ENCODE results near the gene XYLT1. TPM values are rescaled to one million over a fixed set of nuclear protein-coding genes. Genes with fewer than 3 reads are reported as not detected.

XYLT1 gene
- total RNA-seq, 1 experiment from 2014 or later: 25.0 TPM

DNA sequence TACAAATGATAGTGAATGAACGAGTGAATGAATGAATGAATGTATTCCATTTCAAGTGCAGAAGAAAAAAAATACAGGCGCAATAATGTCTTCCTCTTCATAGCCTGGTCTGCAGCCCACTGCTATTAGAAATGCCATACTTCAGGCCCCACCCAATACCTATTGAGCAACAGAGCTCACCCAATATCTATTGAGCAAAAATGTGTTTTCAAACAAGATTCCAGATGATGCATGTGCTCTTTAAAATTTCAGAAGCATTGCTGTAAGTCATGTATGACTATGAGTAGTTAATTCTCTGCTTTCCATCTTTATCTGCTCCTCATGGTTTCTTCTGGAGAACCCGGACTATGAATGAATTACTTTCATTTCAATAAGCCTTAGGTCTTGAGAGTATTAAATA is 308.2 kb downstream of the XYLT1 start:
- CTCF ChIA-PET: no interaction called here
- POLR2A ChIA-PET: no interaction called here
- H3K4me3 Mint-ChIP-seq: no peak overlapping the region
- peaks cover under 1% of the 10 kb centered on the region for H3K9me3 Mint-ChIP-seq
- no peak overlapping the region for H3K27ac Mint-ChIP-seq
- H3K36me3 Mint-ChIP-seq: no peaks in the 10 kb centered on the region
- H3K27me3 Mint-ChIP-seq (ENCODE audit: low read depth): no peaks in the 10 kb centered on the region
- H3K4me1 Mint-ChIP-seq: peaks cover 25% of the 10 kb centered on the region
- ATAC-seq (no peak), DNase-seq (ENCODE audit: low spot score) (no peak)
- no peak for TF ChIP-seq ZNF232 (CRISPR knock-in tag; IDR thresholded peaks at IDR 0.05)
- no peak for TF ChIP-seq EMX1 (CRISPR knock-in tag; IDR thresholded peaks at IDR 0.05)
- TF ChIP-seq STAT6 (CRISPR knock-in tag; conservative IDR thresholded peaks at IDR 0.05; ENCODE audit: low read depth): no peak
- TF ChIP-seq GTF2I (CRISPR knock-in tag; conservative IDR thresholded peaks at IDR 0.05): no peak
- TF ChIP-seq SMAD4 (CRISPR knock-in tag; IDR thresholded peaks at IDR 0.05): no peak
- TF ChIP-seq, protein P1, sequence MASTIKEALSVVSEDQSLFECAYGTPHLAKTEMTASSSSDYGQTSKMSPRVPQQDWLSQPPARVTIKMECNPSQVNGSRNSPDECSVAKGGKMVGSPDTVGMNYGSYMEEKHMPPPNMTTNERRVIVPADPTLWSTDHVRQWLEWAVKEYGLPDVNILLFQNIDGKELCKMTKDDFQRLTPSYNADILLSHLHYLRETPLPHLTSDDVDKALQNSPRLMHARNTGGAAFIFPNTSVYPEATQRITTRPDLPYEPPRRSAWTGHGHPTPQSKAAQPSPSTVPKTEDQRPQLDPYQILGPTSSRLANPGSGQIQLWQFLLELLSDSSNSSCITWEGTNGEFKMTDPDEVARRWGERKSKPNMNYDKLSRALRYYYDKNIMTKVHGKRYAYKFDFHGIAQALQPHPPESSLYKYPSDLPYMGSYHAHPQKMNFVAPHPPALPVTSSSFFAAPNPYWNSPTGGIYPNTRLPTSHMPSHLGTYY (CRISPR knock-in tag; IDR thresholded peaks at IDR 0.05): no peak
- TF ChIP-seq, protein P2, sequence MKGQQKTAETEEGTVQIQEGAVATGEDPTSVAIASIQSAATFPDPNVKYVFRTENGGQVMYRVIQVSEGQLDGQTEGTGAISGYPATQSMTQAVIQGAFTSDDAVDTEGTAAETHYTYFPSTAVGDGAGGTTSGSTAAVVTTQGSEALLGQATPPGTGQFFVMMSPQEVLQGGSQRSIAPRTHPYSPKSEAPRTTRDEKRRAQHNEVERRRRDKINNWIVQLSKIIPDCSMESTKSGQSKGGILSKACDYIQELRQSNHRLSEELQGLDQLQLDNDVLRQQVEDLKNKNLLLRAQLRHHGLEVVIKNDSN (CRISPR knock-in tag; IDR thresholded peaks at IDR 0.05): no peak
- no peak for TF ChIP-seq GRHL2 (CRISPR knock-in tag; IDR thresholded peaks at IDR 0.05; ENCODE audit: insufficient replicate concordance, severe bottlenecking)
- TF ChIP-seq HMGA2 (CRISPR knock-in tag; IDR thresholded peaks at IDR 0.05): no peak
- TF ChIP-seq, protein P3, sequence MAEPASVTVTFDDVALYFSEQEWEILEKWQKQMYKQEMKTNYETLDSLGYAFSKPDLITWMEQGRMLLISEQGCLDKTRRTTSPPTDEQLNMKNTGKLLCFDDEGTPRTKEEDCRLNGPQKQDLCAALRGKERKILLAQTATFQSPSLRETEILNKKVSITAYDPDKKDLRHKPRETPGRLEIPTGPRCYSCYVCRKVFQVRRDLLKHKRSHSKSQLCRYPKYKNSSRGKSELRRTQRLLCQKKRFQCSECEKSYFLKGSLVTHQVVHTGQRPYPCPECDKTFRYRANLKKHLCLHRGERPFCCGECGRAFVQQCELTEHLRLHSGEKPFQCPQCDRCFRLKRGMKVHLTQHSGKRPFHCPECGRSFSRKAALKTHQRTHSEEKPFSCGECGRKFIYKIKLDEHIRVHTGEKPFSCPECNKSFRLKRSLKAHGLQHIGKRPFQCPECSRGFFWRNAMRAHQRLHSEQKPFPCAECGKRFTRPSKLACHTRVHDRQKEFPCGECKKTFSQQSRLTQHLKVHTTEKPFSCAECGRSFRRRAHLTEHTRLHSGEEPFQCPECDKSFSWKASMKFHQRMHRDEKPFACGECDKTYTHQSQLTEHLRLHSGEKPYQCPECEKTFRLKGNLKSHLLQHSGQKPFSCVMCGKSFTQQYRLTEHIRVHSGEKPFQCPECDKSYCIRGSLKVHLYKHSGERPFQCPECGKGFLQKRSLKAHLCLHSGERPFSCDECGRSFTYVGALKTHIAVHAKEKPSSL (CRISPR knock-in tag; conservative IDR thresholded peaks at IDR 0.05): no peak
- TF ChIP-seq, protein P4, sequence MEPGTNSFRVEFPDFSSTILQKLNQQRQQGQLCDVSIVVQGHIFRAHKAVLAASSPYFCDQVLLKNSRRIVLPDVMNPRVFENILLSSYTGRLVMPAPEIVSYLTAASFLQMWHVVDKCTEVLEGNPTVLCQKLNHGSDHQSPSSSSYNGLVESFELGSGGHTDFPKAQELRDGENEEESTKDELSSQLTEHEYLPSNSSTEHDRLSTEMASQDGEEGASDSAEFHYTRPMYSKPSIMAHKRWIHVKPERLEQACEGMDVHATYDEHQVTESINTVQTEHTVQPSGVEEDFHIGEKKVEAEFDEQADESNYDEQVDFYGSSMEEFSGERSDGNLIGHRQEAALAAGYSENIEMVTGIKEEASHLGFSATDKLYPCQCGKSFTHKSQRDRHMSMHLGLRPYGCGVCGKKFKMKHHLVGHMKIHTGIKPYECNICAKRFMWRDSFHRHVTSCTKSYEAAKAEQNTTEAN (CRISPR knock-in tag; IDR thresholded peaks at IDR 0.05): no peak
- no peak for TF ChIP-seq TCF7 (CRISPR knock-in tag; IDR thresholded peaks at IDR 0.05; ENCODE audit: low read depth)

DNA sequence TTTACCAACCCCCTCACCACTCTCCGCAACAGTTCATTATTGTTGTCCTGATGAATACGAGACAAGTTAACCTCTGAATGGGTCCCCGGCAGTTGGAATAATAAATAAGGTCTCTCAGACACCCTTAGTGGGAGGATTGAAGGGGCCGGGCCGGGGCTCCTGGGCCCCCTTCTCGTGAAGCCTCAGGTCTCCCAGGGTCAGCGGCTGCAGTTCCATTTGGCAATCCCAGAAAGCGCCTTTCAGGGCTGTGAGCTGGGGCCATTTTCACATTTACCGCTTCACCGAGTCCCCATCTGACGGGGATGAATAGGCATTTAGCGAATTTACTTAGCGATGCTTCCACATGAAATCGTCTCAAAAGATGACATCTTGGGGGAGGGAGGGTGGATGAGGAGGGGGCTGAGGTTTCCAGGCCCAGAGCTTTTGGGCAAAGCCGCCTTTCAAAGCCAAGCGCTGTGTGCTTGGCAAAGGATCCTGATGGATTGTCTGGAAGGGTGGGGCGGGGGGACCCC is 309.8 kb downstream of the XYLT1 start:
- Mint-ChIP-seq H3K4me1 (peaks cover 25% of the 10 kb centered on the region), H3K36me3 (no peaks in the 10 kb centered on the region), H3K27me3 (ENCODE audit: low read depth) (no peaks in the 10 kb centered on the region), H3K4me3 (no peak overlapping the region), H3K27ac (no peak overlapping the region), H3K9me3 (no peaks in the 10 kb centered on the region)
- CTCF ChIA-PET: interaction anchor here (0.8 to 2.3 kb wide), 6 partner anchors 33 to 585 kb away, joined by 3 to 8 read pairs (median 3); no protein-coding TSS in a partner anchor
- ATAC-seq: peak; percentile 58
- no peak for DNase-seq (ENCODE audit: low spot score)
- POLR2A ChIA-PET: no interaction called here
- no peak for TF ChIP-seq FOXK1 (CRISPR knock-in tag; IDR thresholded peaks at IDR 0.05)
- no peak for TF ChIP-seq MYBL2 (CRISPR knock-in tag; IDR thresholded peaks at IDR 0.05)
